Measurements from ENCODE around the gene ARHGEF37. TPM values are rescaled to one million over a fixed set of nuclear protein-coding genes. Genes with fewer than 3 reads are reported as not detected.

The ARHGEF37 gene
- total and polyA plus RNA-seq, 9 of the 15 experiments (the other 6 are each of a cell fraction or from before 2014, with no cell fraction given) = 0.01 to 0.27 (median 0.05) TPM

GRCh38 chr5:149551227-149552037 lies 29.9 kb upstream of the ARHGEF37 start, which contains the start of gene CSNK1A1 (continued):
- TF ChIP-seq NKRF (IDR thresholded peaks at IDR 0.05; ENCODE audit: borderline replicate concordance) (peak; percentile 52; the same call in 1 of the 2 replicates), POLR2G (IDR thresholded peaks at IDR 0.05; ENCODE audit: low read depth, low read length) (peak; percentile 99), CHAMP1 (IDR thresholded peaks at IDR 0.05) (peak; percentile 60; the same call in 1 of the 2 replicates), ZHX1 (conservative IDR thresholded peaks at IDR 0.05; ENCODE audit: low read length) (0 out of 2 replicates have a peak, but pooled peaks have one; percentile 56), CREB3L1 (IDR thresholded peaks at IDR 0.05; ENCODE audit: borderline replicate concordance, low read depth) (peak; percentile 72; the same call in 1 of the 2 replicates), HIVEP1 (CRISPR knock-in tag; IDR thresholded peaks at IDR 0.05) (0 out of 2 replicates have a peak, but pooled peaks have one; percentile 2), RBBP5 (IDR thresholded peaks at IDR 0.05; ENCODE audit: borderline replicate concordance, insufficient read depth, low read length, poor library complexity, severe bottlenecking) (peak; percentile 95), SMC3 (conservative IDR thresholded peaks at IDR 0.05; ENCODE audit: insufficient read depth, low read depth, low read length) (0 out of 2 replicates have a peak, but pooled peaks have one; percentile 19), L3MBTL2 (IDR thresholded peaks at IDR 0.05) (peak; percentile 89), POLR2B (IDR thresholded peaks at IDR 0.05; ENCODE audit: low read depth, partially characterized antibody) (peak; percentile 95), MEIS2 (IDR thresholded peaks at IDR 0.05; ENCODE audit: partially characterized antibody) (peak; percentile 97)

Measured in K562 (cell line).